ENCODE data around the gene MYOCOS. TPM values are rescaled to one million over a fixed set of nuclear protein-coding genes. Genes with fewer than 3 reads are reported as not detected.

Gene MYOCOS
- total RNA-seq, 2 experiments from 2014 or later = 0.14 TPM; not detected in 1

- no peak for DNase-seq
- no peak overlapping the region for H3K27ac ChIP-seq (ENCODE audit: low read depth in 1 of 2, low read length in 2 of 2)
- no peaks in the 10 kb centered on the region for H3K36me3 ChIP-seq (ENCODE audit: insufficient read depth, low read length)
- Mint-ChIP-seq H3K36me3 (ENCODE audit: low read depth) (no peaks in the 10 kb centered on the region), H3K4me1 (ENCODE audit: low read depth) (no peaks in the 10 kb centered on the region), H3K9me3 (no peaks in the 10 kb centered on the region), H3K4me3 (no peak overlapping the region), H3K27me3 (peaks cover 6% of the 10 kb centered on the region), H3K27ac (no peak overlapping the region)
- no peak for TF ChIP-seq CTCF (IDR thresholded peaks at IDR 0.05)
- intact Hi-C loops (cut with DNase I, micrococcal nuclease) = no loop called here
- H3K27me3 ChIP-seq (ENCODE audit: control insufficient read depth in 1 of 2, insufficient read depth in 2 of 2, low read length in 2 of 2) = peaks cover 0 to 4% of the 10 kb centered on the region in 2 experiments
- H3K4me3 ChIP-seq (ENCODE audit: low read length) = no peak overlapping the region
- H3K9me3 ChIP-seq (ENCODE audit: control insufficient read depth in 1 of 2, insufficient read depth in 1 of 2, low read length in 2 of 2) = no peaks in the 10 kb centered on the region
- no peaks in the 10 kb centered on the region for H3K4me1 ChIP-seq (ENCODE audit: insufficient read depth, low read length)
- no peak for ATAC-seq (ENCODE audit: poor library complexity)
- CTCF ChIA-PET = interaction anchor here (1.2 kb wide), 1 partner anchor 16 kb away, joined by 3 read pairs; no protein-coding TSS in a partner anchor
- POLR2A ChIA-PET = no interaction called here
These were observed 44.2 kb downstream of the MYOCOS start for GRCh38 chr1:171666114-171666769.

GRCh38 chr1:171668372-171668771, 46.3 kb downstream of the MYOCOS start:
- Histone ChIP-seq H3K4me1 (ENCODE audit: insufficient read depth, low read length) (no peaks in the 10 kb centered on the region), H3K27ac (ENCODE audit: low read depth in 1 of 2, low read length in 2 of 2) (no peak overlapping the region), H3K4me3 (ENCODE audit: low read length) (no peak overlapping the region), H3K9me3 (ENCODE audit: control insufficient read depth in 1 of 2, insufficient read depth in 1 of 2, low read length in 2 of 2) (no peaks in the 10 kb centered on the region), H3K36me3 (ENCODE audit: insufficient read depth, low read length) (no peaks in the 10 kb centered on the region), H3K27me3 (ENCODE audit: control insufficient read depth in 1 of 2, insufficient read depth in 2 of 2, low read length in 2 of 2) (peaks cover 0 to 4% of the 10 kb centered on the region in 2 experiments)
- ChIA-PET CTCF (no interaction called here), POLR2A (no interaction called here)
- no peaks in the 10 kb centered on the region for H3K9me3 Mint-ChIP-seq
- no peaks in the 10 kb centered on the region for H3K27me3 Mint-ChIP-seq
- H3K4me1 Mint-ChIP-seq (ENCODE audit: low read depth) = no peaks in the 10 kb centered on the region
- DNase-seq (no peak), ATAC-seq (ENCODE audit: poor library complexity) (no peak)
- intact Hi-C loops (cut with DNase I, micrococcal nuclease) = no loop called here
- no peak for TF ChIP-seq CTCF (IDR thresholded peaks at IDR 0.05)
- no peak overlapping the region for H3K27ac Mint-ChIP-seq
- H3K4me3 Mint-ChIP-seq = no peak overlapping the region
- H3K36me3 Mint-ChIP-seq (ENCODE audit: low read depth) = no peaks in the 10 kb centered on the region

- H3K9me3 Mint-ChIP-seq = no peaks in the 10 kb centered on the region
- no peak overlapping the region for H3K27ac Mint-ChIP-seq
- H3K4me3 Mint-ChIP-seq = no peak overlapping the region
- TF ChIP-seq CTCF (IDR thresholded peaks at IDR 0.05) = no peak
- Histone ChIP-seq H3K4me1 (ENCODE audit: insufficient read depth, low read length) (no peaks in the 10 kb centered on the region), H3K9me3 (ENCODE audit: control insufficient read depth in 1 of 2, insufficient read depth in 1 of 2, low read length in 2 of 2) (no peaks in the 10 kb centered on the region), H3K36me3 (ENCODE audit: insufficient read depth, low read length) (no peaks in the 10 kb centered on the region), H3K27me3 (ENCODE audit: control insufficient read depth in 1 of 2, insufficient read depth in 2 of 2, low read length in 2 of 2) (peaks cover 0 to under 1% of the 10 kb centered on the region in 2 experiments), H3K4me3 (ENCODE audit: low read length) (no peak overlapping the region), H3K27ac (ENCODE audit: low read depth in 1 of 2, low read length in 2 of 2) (no peak overlapping the region)
- H3K36me3 Mint-ChIP-seq (ENCODE audit: low read depth) = no peaks in the 10 kb centered on the region
- intact Hi-C loops (cut with DNase I, micrococcal nuclease) = no loop called here
- peak in 1 of 14 experiments; percentile 6 for DNase-seq
- ChIA-PET POLR2A (no interaction called here), CTCF (no interaction called here)
- peaks cover 6% of the 10 kb centered on the region for H3K27me3 Mint-ChIP-seq
- no peak for ATAC-seq (ENCODE audit: poor library complexity)
- H3K4me1 Mint-ChIP-seq (ENCODE audit: low read depth) = no peaks in the 10 kb centered on the region
These were observed 48.7 kb downstream of the MYOCOS start for GRCh38 chr1:171670739-171671138.
